ENCODE data around the gene TTC7B. TPM values are rescaled to one million over a fixed set of nuclear protein-coding genes. Genes with fewer than 3 reads are reported as not detected.
"Not testable (repeated sequence)": the region's sequence is repeated elsewhere in the genome, so short reads cannot be mapped to it uniquely, and the experiment has no call there.

Gene TTC7B
- total and polyA plus RNA-seq, 2 of the 13 experiments (the other 11 are each of a cell fraction or from before 2014, with no cell fraction given): 1.3 to 3.2 TPM

GRCh38 chr14:90526536-90526935 is 289.7 kb downstream of the TTC7B start:
- H3K4me2 ChIP-seq (ENCODE audit: low read depth, low read length); H3K27me3 ChIP-seq (ENCODE audit: control insufficient read depth in 1 of 2, insufficient read depth in 2 of 2, low read length in 2 of 2); H3K79me2 ChIP-seq (ENCODE audit: insufficient read depth, low read length); in situ Hi-C loops (cut with HindIII; ENCODE audit: extremely low pct_ligation_motif_present, low pct_unique_long_range_greater_than_20kb); H3K4me3 ChIP-seq (replicated peaks in 1 of 3; ENCODE audit: insufficient read depth in 1 of 3, low read depth in 2 of 3, low read length in 3 of 3); H4K20me1 ChIP-seq (ENCODE audit: insufficient read depth, low read length); intact Hi-C loops (cut with micrococcal nuclease; ENCODE audit: unreplicated experiment); H2AFZ ChIP-seq (ENCODE audit: low read length); H3K36me3 ChIP-seq (replicated peaks in 1 of 2; ENCODE audit: control insufficient read depth in 1 of 2, insufficient read depth in 2 of 2, low read length in 2 of 2); ATAC-seq; FAIRE-seq; H3K4me1 ChIP-seq (ENCODE audit: insufficient read depth, low read length); CTCF ChIA-PET (ENCODE audit: low intra/inter-chr PET ratio, low total read pairs); H3K27ac ChIP-seq (ENCODE audit: extremely low read length, insufficient read depth, low read length); DNase-seq (ENCODE audit: low spot score); BruUV-seq (replicated peaks); POLR2A ChIA-PET; H3K9ac ChIP-seq (ENCODE audit: insufficient read depth, low read depth, low read length): not testable (repeated sequence)
- H3K9me3 ChIP-seq (ENCODE audit: low read length): peaks cover 12% of the 10 kb centered on the region
- 44% methylated on average over 8 of the region's 8 CpGs for WGBS (ENCODE audit: low lambda C conversion rate)

GRCh38 chr14:90525353-90526028 is 290.7 kb downstream of the TTC7B start:
- peaks cover 12% of the 10 kb centered on the region for H3K9me3 ChIP-seq (ENCODE audit: low read length)
- in situ Hi-C loops (cut with HindIII; ENCODE audit: extremely low pct_ligation_motif_present, low pct_unique_long_range_greater_than_20kb); H3K36me3 ChIP-seq (replicated peaks in 1 of 2; ENCODE audit: control insufficient read depth in 1 of 2, insufficient read depth in 2 of 2, low read length in 2 of 2); H3K9ac ChIP-seq (ENCODE audit: insufficient read depth, low read depth, low read length); H3K4me1 ChIP-seq (ENCODE audit: insufficient read depth, low read length); H3K79me2 ChIP-seq (ENCODE audit: insufficient read depth, low read length); POLR2A ChIA-PET; CTCF ChIA-PET (ENCODE audit: low intra/inter-chr PET ratio, low total read pairs); H3K27ac ChIP-seq (ENCODE audit: extremely low read length, insufficient read depth, low read length); H3K4me2 ChIP-seq (ENCODE audit: low read depth, low read length); H2AFZ ChIP-seq (ENCODE audit: low read length); intact Hi-C loops (cut with micrococcal nuclease; ENCODE audit: unreplicated experiment); H4K20me1 ChIP-seq (ENCODE audit: insufficient read depth, low read length); DNase-seq (ENCODE audit: low spot score); H3K27me3 ChIP-seq (ENCODE audit: control insufficient read depth in 1 of 2, insufficient read depth in 2 of 2, low read length in 2 of 2); H3K4me3 ChIP-seq (replicated peaks in 1 of 3; ENCODE audit: insufficient read depth in 1 of 3, low read depth in 2 of 3, low read length in 3 of 3); BruUV-seq (replicated peaks): not testable (repeated sequence)
- FAIRE-seq (peak; percentile 87), ATAC-seq (peak; percentile 84)
- 78% methylated on average over 8 of the region's 42 CpGs for WGBS (ENCODE audit: low lambda C conversion rate)
